Measurements from ENCODE around the gene SMAD1.
"Not testable (repeated sequence)": the region's sequence is repeated elsewhere in the genome, so short reads cannot be mapped to it uniquely, and the experiment has no call there.

The SMAD1 gene

GRCh38 chr4:145566086-145566708 is 84.5 kb downstream of the SMAD1 start:
- DNase-seq: no peak

GRCh38 chr4:145566768-145567167 is 85.1 kb downstream of the SMAD1 start:
- DNase-seq: no peak

GRCh38 chr4:145567516-145567915 is 85.9 kb downstream of the SMAD1 start:
- no peak for DNase-seq

GRCh38 chr4:145574546-145574945 is 92.9 kb downstream of the SMAD1 start:
- DNase-seq: not testable (repeated sequence)

- no peak for DNase-seq
Measured at GRCh38 chr4:145580906-145581305, 99.3 kb downstream of the SMAD1 start.

GRCh38 chr4:145583191-145584055 is 101.8 kb downstream of the SMAD1 start:
- DNase-seq: no peak

- DNase-seq: no peak
Measured at GRCh38 chr4:145587088-145587754, 105.6 kb downstream of the SMAD1 start.

GRCh38 chr4:145589381-145589780 is 107.7 kb downstream of the SMAD1 start:
- DNase-seq: not testable (repeated sequence)

GRCh38 chr4:145589916-145590702 is 108.5 kb downstream of the SMAD1 start:
- DNase-seq: no peak

GRCh38 chr4:145602129-145602760 is 120.6 kb downstream of the SMAD1 start:
- DNase-seq: no peak

GRCh38 chr4:145605941-145606340 is 124.3 kb downstream of the SMAD1 start:
- DNase-seq: no peak

Measured in NCI-H524 (cell line).